Measurements from ENCODE around the gene PYGB.

Gene PYGB

GRCh38 chr20:25283221-25283951 is 35.5 kb downstream of the PYGB start:
- FAIRE-seq, result no peak

- no peak for FAIRE-seq
These were observed 36.3 kb downstream of the PYGB start for GRCh38 chr20:25284131-25284601.

- no peak for FAIRE-seq
These were observed 37.3 kb downstream of the PYGB start for GRCh38 chr20:25285091-25285647.

- no peak for FAIRE-seq
These were observed 38.2 kb downstream of the PYGB start for GRCh38 chr20:25285856-25286798.

- FAIRE-seq, result no peak
These were observed 39.0 kb downstream of the PYGB start for GRCh38 chr20:25286917-25287316.

- no peak for FAIRE-seq
These were observed 39.9 kb downstream of the PYGB start for GRCh38 chr20:25287631-25288290.

GRCh38 chr20:25288291-25289181 is 40.7 kb downstream of the PYGB start:
- FAIRE-seq, result no peak

GRCh38 chr20:25289886-25290597 is 42.2 kb downstream of the PYGB start:
- no peak for FAIRE-seq

GRCh38 chr20:25290646-25291431 is 43.0 kb downstream of the PYGB start:
- FAIRE-seq, result no peak

GRCh38 chr20:25291432-25292133 is 43.7 kb downstream of the PYGB start:
- no peak for FAIRE-seq

- FAIRE-seq, result no peak
These were observed 44.4 kb downstream of the PYGB start for GRCh38 chr20:25292176-25292891.

- no peak for FAIRE-seq
These were observed 45.6 kb downstream of the PYGB start for GRCh38 chr20:25293507-25293906.

- FAIRE-seq, result no peak
These were observed 46.1 kb downstream of the PYGB start for GRCh38 chr20:25293910-25294458.

- no peak for FAIRE-seq
These were observed 46.8 kb downstream of the PYGB start for GRCh38 chr20:25294459-25295385.

- FAIRE-seq, result no peak
These were observed 47.7 kb downstream of the PYGB start for GRCh38 chr20:25295386-25296093.
